ENCODE measurements around the gene PCDH9.
"Not testable (repeated sequence)": the region's sequence is repeated elsewhere in the genome, so short reads cannot be mapped to it uniquely, and the experiment has no call there.

The PCDH9 gene

GRCh38 chr13:66301482-66301881 lies 928.7 kb downstream of the PCDH9 start:
- no peak overlapping the region for H3K4me2 ChIP-seq
- no peaks in the 10 kb centered on the region for H3K4me1 ChIP-seq (ENCODE audit: low read depth, poor library complexity, severe bottlenecking)
- H3K36me3 ChIP-seq (ENCODE audit: insufficient read depth) = no peaks in the 10 kb centered on the region
- no peaks in the 10 kb centered on the region for H4K20me1 ChIP-seq (ENCODE audit: insufficient read depth)
- H2AFZ ChIP-seq (ENCODE audit: low read depth) = no peak overlapping the region
- no peak for TF ChIP-seq CTCF (conservative IDR thresholded peaks at IDR 0.05; ENCODE audit: low read depth, low read length)
- H3K79me2 ChIP-seq (ENCODE audit: insufficient read depth, low read depth) = no peaks in the 10 kb centered on the region
- H3K27ac ChIP-seq = no peak overlapping the region
- no peak overlapping the region for H3K9ac ChIP-seq
- no peak overlapping the region for H3K4me3 ChIP-seq (IDR thresholded peaks at IDR 0.05; ENCODE audit: insufficient read depth, low read depth, low read length)
- H3K27me3 ChIP-seq (ENCODE audit: insufficient read depth, low read depth) = no peaks in the 10 kb centered on the region

GRCh38 chr13:66301006-66301405 lies 929.1 kb downstream of the PCDH9 start:
- H4K20me1 ChIP-seq (ENCODE audit: insufficient read depth) = no peaks in the 10 kb centered on the region
- H2AFZ ChIP-seq (ENCODE audit: low read depth) = no peak overlapping the region
- H3K36me3 ChIP-seq (ENCODE audit: insufficient read depth) = no peaks in the 10 kb centered on the region
- no peak overlapping the region for H3K4me2 ChIP-seq
- H3K4me3 ChIP-seq (IDR thresholded peaks at IDR 0.05; ENCODE audit: insufficient read depth, low read depth, low read length) = no peak overlapping the region
- no peak for TF ChIP-seq CTCF (conservative IDR thresholded peaks at IDR 0.05; ENCODE audit: low read depth, low read length)
- H3K27me3 ChIP-seq (ENCODE audit: insufficient read depth, low read depth) = no peaks in the 10 kb centered on the region
- no peaks in the 10 kb centered on the region for H3K4me1 ChIP-seq (ENCODE audit: low read depth, poor library complexity, severe bottlenecking)
- no peak overlapping the region for H3K9ac ChIP-seq
- no peaks in the 10 kb centered on the region for H3K79me2 ChIP-seq (ENCODE audit: insufficient read depth, low read depth)
- H3K27ac ChIP-seq = no peak overlapping the region

- no peaks in the 10 kb centered on the region for H3K36me3 ChIP-seq (ENCODE audit: insufficient read depth)
- H3K4me3 ChIP-seq (IDR thresholded peaks at IDR 0.05; ENCODE audit: insufficient read depth, low read depth, low read length) = no peak overlapping the region
- no peak overlapping the region for H2AFZ ChIP-seq (ENCODE audit: low read depth)
- H3K9ac ChIP-seq = no peak overlapping the region
- no peaks in the 10 kb centered on the region for H3K79me2 ChIP-seq (ENCODE audit: insufficient read depth, low read depth)
- no peaks in the 10 kb centered on the region for H3K27me3 ChIP-seq (ENCODE audit: insufficient read depth, low read depth)
- H3K27ac ChIP-seq = no peak overlapping the region
- no peak overlapping the region for H3K4me2 ChIP-seq
- TF ChIP-seq CTCF (conservative IDR thresholded peaks at IDR 0.05; ENCODE audit: low read depth, low read length) = no peak
- no peaks in the 10 kb centered on the region for H4K20me1 ChIP-seq (ENCODE audit: insufficient read depth)
- no peaks in the 10 kb centered on the region for H3K4me1 ChIP-seq (ENCODE audit: low read depth, poor library complexity, severe bottlenecking)
These were observed 933.3 kb downstream of the PCDH9 start for GRCh38 chr13:66296875-66297274.

GRCh38 chr13:66296328-66296727 lies 933.8 kb downstream of the PCDH9 start:
- Histone ChIP-seq H3K36me3 (ENCODE audit: insufficient read depth) (no peaks in the 10 kb centered on the region), H3K27ac (no peak overlapping the region)

GRCh38 chr13:66286806-66287205 lies 943.3 kb downstream of the PCDH9 start:
- H3K27ac ChIP-seq; H3K9ac ChIP-seq; H4K20me1 ChIP-seq (ENCODE audit: insufficient read depth); H3K4me2 ChIP-seq; H3K36me3 ChIP-seq (ENCODE audit: insufficient read depth); H2AFZ ChIP-seq (ENCODE audit: low read depth); H3K4me1 ChIP-seq (ENCODE audit: low read depth, poor library complexity, severe bottlenecking); H3K4me3 ChIP-seq (IDR thresholded peaks at IDR 0.05; ENCODE audit: insufficient read depth, low read depth, low read length); H3K27me3 ChIP-seq (ENCODE audit: insufficient read depth, low read depth); H3K79me2 ChIP-seq (ENCODE audit: insufficient read depth, low read depth): not testable (repeated sequence)

More at GRCh38 chr13:66296328-66296727, 933.8 kb downstream of the PCDH9 start:
- no peaks in the 10 kb centered on the region for H3K79me2 ChIP-seq (ENCODE audit: insufficient read depth, low read depth)
- H3K4me2 ChIP-seq = no peak overlapping the region
- no peaks in the 10 kb centered on the region for H3K4me1 ChIP-seq (ENCODE audit: low read depth, poor library complexity, severe bottlenecking)
- no peak for TF ChIP-seq CTCF (conservative IDR thresholded peaks at IDR 0.05; ENCODE audit: low read depth, low read length)
- no peaks in the 10 kb centered on the region for H4K20me1 ChIP-seq (ENCODE audit: insufficient read depth)
- no peak overlapping the region for H3K9ac ChIP-seq
- no peak overlapping the region for H3K4me3 ChIP-seq (IDR thresholded peaks at IDR 0.05; ENCODE audit: insufficient read depth, low read depth, low read length)
- no peaks in the 10 kb centered on the region for H3K27me3 ChIP-seq (ENCODE audit: insufficient read depth, low read depth)
- H2AFZ ChIP-seq (ENCODE audit: low read depth) = no peak overlapping the region

All from KMS-11 (cell line).